HG03066 (cell line): ENCODE results near the gene RMDN3.

ENCODE experiments used
- ATAC-seq: cut with Tn5 transposase; IDR thresholded peaks from one replicate; pipeline ENCODE4 v1.9.1; 2021; ENCODE audit warnings: low read depth; ENCODE audit not compliant: unreplicated experiment

The RMDN3 gene

DNA sequence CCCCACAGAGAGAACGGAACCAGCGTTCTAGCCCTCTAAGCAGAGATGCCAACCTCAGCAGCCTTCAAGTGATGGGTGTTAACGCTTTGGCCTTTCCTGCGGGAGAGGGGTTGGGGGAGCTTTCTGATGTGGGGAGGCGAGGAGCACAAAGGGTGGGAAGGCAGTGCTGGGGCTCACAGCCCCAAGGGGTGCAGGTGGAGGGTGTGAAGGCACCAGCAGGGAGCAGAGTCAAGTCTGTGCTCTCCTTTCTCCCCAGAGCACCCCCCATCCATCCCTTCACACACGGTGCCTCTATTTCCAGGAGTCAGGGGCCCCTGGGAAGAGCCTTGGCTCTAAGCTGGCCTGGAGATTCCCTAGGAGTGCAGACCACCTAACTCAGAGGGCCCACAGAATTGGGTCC, 18.8 kb upstream of the RMDN3 start:
- no peak for ATAC-seq

DNA sequence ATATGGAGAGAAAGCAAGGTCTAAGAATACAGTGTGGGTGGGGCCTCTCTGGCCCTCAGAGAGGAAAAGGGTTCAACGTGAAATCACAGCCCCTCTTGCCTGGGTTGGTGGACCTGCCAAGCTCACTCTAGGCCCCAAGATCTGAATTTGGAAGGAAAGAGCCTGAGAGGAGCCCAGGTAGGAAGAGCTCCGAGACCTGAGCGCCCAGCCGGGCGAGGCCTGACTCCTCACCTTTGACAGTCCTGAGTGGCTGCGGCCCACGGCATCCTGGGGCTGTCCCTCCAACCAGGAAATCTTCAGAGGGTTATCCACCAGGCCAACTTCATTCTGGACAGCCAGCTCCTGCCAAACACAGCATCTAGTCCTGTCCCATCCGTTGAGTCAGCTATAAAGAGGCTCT, 18.4 kb upstream of the RMDN3 start:
- ATAC-seq, result no peak

GRCh38 chr15:40772014-40772413, 17.0 kb upstream of the RMDN3 start:
- no peak for ATAC-seq

DNA sequence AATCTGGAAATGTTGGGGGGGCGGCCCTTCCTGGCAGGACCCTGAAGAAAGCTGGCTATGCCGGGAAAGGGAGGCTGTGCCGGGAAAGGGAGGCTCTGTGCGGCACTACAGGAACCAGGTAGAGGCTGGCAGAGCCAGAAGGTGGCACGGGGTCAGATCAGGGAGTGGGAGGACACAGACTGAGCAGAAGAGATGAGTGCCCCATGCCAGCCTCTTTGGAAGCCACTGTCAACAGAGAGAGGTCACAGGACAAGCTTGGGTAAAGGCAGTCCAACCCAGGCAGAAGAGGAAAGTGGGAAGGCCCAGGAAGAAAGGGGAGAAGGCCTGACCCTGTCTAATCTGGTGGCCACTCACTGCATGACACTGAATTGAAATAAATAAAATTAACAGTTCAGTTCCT, 16.2 kb upstream of the RMDN3 start:
- no peak for ATAC-seq

DNA sequence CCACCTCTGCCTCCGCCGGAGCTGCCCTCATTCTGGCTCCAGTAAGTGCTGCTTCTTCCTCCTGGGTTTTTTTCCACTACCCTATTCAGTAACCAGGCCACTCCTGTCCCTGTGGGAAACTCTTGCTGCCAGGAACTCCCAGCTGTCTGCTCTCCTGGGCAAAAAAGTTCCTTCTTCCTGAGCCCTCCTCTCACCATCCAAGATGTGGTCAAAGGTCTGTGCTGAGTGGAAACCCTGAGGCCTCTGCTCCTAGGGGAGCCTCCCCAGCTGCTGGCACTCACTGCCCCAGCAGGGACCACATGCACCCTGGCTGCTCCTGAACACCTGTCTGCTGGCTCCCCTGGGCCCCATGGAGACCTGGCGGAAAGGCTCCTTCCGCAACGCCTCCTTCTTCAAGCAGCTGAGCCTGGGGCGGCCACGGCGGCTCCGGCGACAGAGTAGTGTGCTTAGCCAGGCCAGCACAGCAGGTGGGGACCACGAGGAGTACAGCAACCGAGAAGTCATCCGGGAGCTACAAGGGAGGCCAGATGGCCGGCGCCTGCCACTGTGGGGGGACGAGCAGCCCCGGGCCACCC, 15.2 kb upstream of the RMDN3 start:
- no peak for ATAC-seq

- peak; percentile 53 for ATAC-seq
These were observed 14.5 kb upstream of the RMDN3 start, which contains the start of gene C15orf62 for GRCh38 chr15:40769274-40770146. Gene C15orf62 (plus strand): TSS chr15:40769980. CDS start chr15:40770496, 516 bp downstream.

DNA sequence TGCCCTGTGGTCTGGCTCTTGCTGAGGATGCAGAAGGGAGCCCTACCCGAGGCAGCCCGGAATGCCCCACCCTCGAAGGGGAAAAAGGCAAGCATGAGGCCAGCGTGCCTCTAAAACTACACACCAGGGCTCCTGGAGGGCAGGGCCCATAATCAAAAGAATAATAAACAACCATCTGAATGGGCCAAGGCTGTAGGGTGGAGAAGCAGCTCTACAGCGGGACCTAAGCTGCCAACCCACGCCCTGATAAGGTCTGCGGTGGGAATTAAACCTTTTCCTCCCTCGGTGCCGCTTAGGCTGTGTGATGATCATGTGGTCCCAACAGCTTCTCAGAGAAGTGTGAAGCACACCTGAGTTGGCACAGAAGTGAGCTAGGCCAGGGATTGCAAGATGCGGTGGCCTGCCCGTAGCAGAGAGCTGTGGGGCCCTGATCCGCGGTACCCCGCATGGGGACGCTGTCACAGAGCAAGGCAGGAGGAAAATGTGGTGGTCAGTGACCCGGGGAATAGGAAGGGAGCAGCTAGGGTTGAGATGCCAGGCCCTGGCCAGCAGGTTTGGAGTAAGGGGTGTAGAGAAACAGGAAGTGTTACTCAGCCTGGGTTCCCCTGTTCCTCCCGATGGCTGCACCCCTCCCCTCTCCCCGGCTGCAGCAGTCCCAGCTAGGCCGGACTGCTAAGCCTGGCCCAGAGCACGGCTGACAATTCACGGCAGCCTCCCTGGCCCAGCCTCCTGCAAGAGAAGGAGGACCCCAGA, 13.6 kb upstream of the RMDN3 start:
- no peak for ATAC-seq

DNA sequence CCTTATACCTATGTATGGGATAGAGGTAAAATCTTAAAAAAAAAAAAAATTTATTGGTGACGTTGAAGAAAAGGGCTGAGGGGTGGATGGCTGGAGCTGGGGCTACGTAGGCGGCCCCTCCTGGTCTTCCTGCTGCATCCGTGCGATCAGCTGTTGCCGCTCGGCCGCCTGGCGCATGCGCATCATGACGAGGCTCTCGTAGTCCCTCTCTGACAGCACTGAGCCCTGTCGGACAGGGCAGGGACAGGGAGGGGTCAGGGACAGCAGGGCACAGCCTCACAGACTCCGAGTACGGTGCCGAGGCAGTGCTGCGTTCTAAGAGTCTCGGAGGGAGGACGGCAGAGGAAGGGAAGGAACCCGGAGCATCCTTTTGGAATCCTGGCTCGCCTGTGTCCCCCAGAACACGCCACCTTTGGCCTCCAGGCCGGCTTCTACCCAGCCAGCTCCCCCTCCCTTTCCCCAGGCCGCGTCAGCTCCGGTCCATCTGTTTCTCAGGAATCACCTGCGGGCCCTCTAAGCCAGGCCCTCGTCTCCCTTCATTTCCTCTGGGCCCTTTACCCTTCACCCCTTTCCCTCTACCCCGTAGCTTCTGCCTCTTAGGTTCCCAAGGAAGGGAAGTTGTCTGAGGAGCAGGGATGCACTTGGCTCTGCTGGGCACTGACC, 12.9 kb upstream of the RMDN3 start:
- ATAC-seq, result no peak

DNA sequence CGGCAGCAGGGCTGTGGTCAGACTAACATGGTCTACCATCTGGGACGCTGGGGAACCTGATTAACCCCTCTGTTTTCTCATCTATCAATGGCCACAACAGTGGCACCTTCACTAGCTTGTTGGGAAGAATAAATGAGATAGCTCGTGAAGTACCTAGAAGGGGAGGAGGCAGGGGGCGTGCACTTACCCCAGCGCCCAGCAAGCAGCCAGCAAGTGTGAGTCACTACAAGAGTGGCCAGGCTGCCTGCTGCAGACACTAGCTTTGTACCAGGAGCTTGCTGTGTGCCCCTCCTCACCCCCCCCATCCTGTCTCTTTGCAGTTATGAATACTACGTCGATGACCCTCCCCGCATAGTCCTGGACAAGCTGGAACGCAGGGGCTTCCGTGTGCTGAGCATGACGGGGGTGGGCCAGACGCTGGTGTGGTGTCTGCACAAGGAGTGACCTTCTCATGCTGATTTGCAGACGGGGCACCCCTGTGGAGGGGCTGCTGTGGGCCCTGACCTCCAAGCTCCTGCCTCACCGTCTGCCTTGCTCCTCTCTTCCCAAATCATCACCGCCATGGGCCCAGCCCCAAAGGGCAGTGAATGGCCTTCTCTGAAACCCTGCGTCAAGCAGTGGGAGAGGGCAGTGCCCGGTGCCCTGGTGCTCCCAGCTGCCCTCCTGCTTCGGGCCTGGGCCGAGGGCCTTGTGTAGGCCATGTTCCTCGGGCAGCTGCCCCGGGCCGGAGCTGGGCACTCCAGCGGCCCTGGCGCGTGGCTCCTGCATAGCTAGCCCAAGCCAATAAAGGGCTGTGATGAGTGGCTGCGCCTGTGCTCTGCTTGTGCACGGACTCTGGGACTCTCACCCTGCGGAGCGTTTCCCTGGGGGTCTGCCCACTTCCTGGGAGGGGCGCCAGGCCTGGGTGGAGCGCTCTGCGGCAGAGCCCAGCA, 12.1 kb upstream of the RMDN3 start:
- ATAC-seq, result no peak

DNA sequence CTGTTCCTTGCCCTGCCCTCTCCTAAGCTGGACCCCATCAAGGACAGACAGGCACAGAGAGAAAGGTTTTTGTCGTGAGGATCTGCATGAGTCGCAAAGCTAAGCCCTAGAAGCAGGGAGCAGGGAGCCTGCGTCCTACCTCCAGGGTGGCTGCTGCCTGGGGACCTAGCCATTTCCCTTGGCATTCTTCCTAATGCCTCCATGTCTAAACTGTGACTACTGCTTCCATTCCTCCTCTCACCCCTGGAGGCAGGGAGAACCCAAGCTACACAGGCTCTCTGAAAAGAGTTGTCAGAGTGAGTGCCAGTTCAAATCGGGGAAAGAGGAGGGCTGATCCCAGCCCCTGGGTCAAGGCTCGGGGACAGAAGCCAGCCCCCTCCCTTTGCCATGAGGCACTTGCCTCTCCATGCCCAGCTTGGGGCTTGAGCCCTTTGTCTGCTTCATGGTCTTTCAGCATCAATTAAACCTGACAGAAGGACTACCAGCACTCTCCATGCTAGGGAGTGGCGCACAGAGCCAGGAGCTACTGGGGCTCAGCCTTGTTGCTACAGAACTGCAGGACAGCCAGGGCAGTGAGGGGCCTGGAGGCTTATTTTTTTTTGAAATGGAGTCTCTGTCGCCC, 11.3 kb upstream of the RMDN3 start:
- ATAC-seq, result no peak

- no peak for ATAC-seq
These were observed 9.6 kb upstream of the RMDN3 start for GRCh38 chr15:40764629-40765103.

- peak; percentile 60 for ATAC-seq
These were observed 9.0 kb upstream of the RMDN3 start, which contains the start of gene GCHFR for GRCh38 chr15:40763801-40764628. Gene GCHFR (plus strand): TSS chr15:40764068. CDS start chr15:40764181, 113 bp downstream.

- no peak for ATAC-seq
These were observed 8.1 kb upstream of the RMDN3 start for GRCh38 chr15:40762919-40763800.

GRCh38 chr15:40759961-40760360, 4.9 kb upstream of the RMDN3 start:
- no peak for ATAC-seq

DNA sequence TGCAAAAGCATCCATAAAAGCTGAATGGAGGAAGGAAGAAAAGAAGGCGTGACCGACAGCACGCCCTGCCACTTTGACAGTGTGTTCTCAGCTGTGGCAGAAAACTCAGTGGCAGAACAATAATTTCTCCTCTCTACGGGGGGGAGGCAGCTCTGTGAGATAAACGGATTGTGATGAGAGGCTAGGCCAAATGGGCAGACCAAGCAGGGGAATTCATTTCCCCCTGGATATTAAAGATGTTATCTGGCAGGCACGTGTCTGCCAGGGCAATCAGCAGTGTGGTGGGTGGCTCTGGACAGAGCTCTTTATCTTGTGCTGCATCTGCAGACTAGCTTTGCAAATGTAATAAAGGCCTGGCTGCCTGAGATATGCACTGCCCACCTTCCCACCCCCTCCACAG, 1.9 kb upstream of the RMDN3 start:
- ATAC-seq, result no peak

- no peak for ATAC-seq
These were observed 756 bp upstream of the RMDN3 start for GRCh38 chr15:40755812-40756208.

DNA sequence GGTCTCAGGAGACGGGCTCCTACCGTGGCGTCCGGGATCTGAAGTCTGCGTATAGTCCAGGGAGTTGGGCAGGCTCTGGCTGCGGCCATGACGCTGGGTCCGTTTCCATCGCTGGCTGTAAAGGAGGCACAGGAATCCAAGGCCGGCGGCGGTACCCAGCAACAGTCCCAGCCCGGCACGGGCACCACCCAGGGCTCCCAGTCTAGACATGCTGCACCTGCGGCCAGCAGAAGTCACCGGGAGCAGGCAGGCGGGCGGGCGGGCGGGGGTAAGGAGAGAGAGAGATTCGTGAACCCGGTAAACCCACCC, 526 bp downstream of the RMDN3 start:
- ATAC-seq, result no peak
